SKM-1 (cell line): ENCODE results near the gene PRCD.
A peak's percentile ranks its signal among the peaks of the same experiment; 100 is the strongest.
"Not testable (repeated sequence)": the region's sequence is repeated elsewhere in the genome, so short reads cannot be mapped to it uniquely, and the experiment has no call there.

Source experiments
- DNase-seq: peaks from one replicate; lab custom pipeline; 2025; ENCODE audit not compliant: unreplicated experiment; lab: John Stamatoyannopoulos, UW

PRCD gene

GRCh38 chr17:76504117-76504516 is 35.7 kb upstream of the PRCD start:
- no peak for DNase-seq

- DNase-seq = peak; percentile 56
Observed at GRCh38 chr17:76506408-76507345, 33.2 kb upstream of the PRCD start.

- not testable (repeated sequence) for DNase-seq
Observed at GRCh38 chr17:76508472-76509063, 31.3 kb upstream of the PRCD start.

GRCh38 chr17:76510831-76511244 is 29.0 kb upstream of the PRCD start:
- DNase-seq = no peak

- DNase-seq = no peak
Observed at GRCh38 chr17:76511668-76512365, 28.0 kb upstream of the PRCD start.

- no peak for DNase-seq
Observed at GRCh38 chr17:76512366-76513305, 27.2 kb upstream of the PRCD start.

- no peak for DNase-seq
Observed at GRCh38 chr17:76513306-76513692, 26.5 kb upstream of the PRCD start.

GRCh38 chr17:76514355-76514754 is 25.5 kb upstream of the PRCD start:
- DNase-seq = not testable (repeated sequence)

GRCh38 chr17:76515274-76515949 is 24.4 kb upstream of the PRCD start:
- DNase-seq = peak; percentile 52

- DNase-seq = no peak
Observed at GRCh38 chr17:76517638-76518038, 22.2 kb upstream of the PRCD start.

GRCh38 chr17:76519048-76519966 is 20.5 kb upstream of the PRCD start:
- DNase-seq = no peak

- no peak for DNase-seq
Observed at GRCh38 chr17:76521262-76521661, 18.6 kb upstream of the PRCD start.

- not testable (repeated sequence) for DNase-seq
Observed at GRCh38 chr17:76521683-76522082, 18.2 kb upstream of the PRCD start.

- no peak for DNase-seq
Observed at GRCh38 chr17:76523084-76524037, 16.5 kb upstream of the PRCD start.

- no peak for DNase-seq
Observed at GRCh38 chr17:76524598-76525512, 15.0 kb upstream of the PRCD start.

- not testable (repeated sequence) for DNase-seq
Observed at GRCh38 chr17:76525513-76525833, 14.4 kb upstream of the PRCD start.

- not testable (repeated sequence) for DNase-seq
Observed at GRCh38 chr17:76527016-76527415, 12.8 kb upstream of the PRCD start.
